Islet precursor cell (in vitro differentiated cells): ENCODE measurements around the gene FMN2.
"Not testable (repeated sequence)": the region's sequence is repeated elsewhere in the genome, so short reads cannot be mapped to it uniquely, and the experiment has no call there.

Source experiments
- DNase-seq: peaks from one replicate; pipeline ENCODE4 v3.0.0-alpha.2; 2018

FMN2 gene

DNA sequence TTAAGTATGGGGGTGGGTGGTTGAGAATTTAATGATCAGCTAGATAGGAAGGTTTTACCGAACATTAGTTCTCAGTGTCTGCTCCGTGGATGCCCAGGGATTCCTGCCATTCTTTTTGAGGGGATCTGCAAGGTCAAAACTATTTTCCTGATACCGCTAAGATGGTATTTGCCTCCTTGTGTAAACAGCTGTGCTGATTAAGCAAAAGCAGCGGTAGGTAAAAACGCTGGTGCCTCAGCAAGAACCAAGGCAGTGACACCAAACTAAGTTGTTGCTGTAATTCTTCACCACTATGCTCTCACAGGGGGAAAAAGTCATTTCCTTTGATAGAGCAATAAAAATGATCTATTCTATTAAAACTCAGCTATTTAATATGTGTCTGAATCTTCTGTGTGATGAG lies 229.0 kb downstream of the FMN2 start:
- DNase-seq, result no peak

DNA sequence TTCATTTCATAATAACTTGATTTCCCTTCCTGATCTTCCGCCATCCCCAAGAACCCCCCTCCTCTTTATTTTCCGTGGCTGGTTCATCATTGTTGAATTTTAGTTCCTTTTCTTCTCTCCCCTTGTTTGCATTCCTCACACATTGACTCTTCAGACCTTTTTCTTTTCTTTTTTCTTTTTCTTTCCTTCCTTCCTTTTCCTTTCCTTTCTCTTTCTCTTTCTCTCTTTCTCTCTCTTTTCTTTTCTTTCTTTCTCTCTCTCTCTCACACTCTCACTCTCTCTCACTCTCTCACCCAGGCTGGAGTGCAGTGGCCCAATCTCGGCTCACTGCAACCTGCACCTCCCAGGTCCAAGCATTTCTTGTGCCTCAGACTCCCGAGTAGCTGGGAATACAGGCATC lies 231.3 kb downstream of the FMN2 start:
- DNase-seq, result no peak

DNA sequence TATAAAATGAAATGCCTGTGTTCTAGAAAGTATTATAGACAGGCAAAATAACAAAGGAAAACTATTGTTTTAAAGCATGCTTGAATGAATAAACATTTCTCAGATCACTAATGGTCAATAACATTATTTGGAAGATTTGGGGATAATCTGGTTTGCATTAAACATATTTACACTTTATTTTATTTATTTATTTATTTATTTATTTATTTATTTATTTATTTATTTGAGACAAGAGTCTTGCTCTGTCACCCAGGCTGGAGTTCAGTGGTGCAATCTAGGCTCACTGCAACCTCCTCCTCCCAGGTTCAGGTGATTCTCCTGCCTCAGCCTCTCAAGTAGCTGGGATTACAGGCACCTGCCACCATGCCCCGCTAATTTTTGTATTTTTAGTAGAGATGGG lies 236.7 kb downstream of the FMN2 start:
- DNase-seq, result not testable (repeated sequence)

DNA sequence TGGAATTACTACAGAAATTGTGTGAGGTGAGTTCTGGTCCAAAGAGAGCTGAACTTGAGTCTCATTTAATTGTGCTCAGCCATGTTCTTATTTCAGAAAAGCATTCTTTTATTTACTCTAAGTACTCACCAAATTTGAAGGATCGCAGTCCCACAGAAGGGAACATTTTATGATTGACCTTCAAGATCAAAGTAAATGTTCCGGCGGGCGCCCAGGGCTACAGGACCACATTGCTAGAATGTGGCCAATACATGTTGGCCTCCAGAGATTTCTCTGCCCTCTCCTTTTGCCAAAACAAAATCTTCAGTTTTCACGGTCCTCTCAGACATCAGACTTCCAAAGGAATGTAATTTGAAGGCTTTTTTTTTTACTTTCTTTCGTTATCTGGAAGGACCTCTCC lies 237.8 kb downstream of the FMN2 start:
- DNase-seq, result no peak

DNA sequence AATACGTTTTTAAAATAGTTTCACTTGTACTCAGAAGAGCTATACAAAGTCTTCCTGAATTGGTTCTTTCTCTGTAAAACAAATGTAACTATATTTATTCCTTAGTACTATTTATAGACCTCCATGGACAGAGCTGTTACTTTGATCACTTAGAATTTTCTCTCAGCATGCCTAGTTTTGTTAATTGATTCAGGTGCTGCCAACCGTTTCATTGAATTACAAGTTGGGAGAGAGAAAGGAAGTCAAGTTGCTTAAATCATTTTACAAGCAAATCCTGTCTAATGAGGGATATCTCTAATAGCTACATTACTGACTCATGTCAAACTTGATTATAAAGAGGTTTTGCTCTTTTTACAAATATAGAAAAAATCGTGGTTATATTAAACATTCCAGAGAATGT lies 241.0 kb downstream of the FMN2 start:
- no peak for DNase-seq

DNA sequence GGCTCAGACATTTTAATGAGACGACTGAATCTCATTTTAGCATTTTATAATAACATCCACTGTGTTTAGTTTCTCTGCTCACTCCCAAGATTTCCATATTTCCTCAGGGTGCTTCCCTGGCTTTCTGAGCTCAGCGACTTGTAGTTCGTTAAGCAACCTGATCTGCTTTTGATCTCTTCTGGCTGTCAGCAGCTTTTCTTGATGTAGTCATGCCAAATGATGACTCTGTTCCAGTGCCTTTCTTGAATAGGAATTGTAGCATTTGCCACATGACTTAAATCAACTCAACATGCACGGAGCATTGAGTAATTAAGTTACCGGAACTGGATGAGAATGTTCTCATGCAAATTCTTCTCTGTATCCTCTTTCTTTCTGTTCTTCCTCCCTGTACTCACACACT lies 246.1 kb downstream of the FMN2 start:
- DNase-seq, result no peak

DNA sequence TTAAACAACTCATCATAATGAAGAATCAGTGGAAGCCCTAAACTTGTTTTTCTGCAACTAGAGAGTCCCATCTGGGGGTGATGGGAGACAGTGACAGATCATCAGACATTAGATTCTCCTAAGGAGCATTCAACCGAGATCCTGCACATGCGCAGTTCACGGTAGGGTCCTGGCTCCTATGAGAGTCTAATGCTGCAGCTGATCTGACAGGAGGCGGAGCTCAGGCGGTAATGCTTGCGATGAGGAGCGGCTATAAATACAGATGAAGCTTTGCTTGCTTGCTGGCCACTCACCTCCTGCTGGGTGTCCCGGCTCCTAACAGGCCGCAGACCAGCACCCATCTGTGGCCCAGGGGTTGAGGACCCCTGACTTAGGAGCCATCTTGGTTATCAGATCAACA lies 247.2 kb downstream of the FMN2 start:
- no peak for DNase-seq

DNA sequence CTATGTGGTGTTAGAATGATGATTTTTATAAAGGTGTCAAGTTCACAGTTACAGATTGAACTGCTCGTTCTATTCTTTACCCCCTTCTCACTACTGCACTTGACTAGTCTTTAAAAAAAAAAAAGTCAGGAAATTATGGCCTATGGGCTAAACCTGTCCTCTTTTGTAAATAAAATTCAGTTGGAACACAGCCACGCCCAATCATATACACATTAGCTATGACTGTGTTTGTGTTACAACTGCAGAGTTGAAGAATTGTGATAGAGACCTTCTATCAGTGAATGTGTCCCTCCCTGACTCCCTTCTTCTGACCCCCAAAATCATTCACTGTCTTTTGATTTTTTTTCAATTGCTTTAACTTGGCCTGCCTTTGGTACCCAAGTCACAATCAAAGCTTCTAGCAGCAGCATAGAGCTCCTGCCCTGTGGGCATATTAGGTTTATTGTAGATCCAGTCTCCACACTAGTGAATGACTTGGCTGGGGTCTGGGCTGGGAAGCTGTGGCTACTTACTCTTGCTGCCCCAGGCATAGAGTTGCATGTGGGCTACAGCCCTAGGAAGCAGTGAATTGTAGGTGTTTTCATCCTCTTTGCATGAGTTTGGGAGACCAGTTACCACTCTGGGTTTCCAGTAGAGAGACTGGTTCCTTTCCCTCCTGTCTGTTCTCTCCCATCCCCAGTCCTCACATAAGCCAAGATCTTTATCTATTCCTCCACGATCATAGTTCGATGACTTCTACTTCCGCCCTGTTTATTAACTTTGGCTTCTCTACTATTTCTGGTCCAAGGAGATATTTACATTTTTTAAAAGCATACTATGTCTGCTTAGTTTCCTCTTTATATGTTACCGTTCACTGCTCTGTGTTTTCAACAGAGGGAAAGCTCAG lies 249.9 kb downstream of the FMN2 start:
- peak; percentile 71 for DNase-seq

DNA sequence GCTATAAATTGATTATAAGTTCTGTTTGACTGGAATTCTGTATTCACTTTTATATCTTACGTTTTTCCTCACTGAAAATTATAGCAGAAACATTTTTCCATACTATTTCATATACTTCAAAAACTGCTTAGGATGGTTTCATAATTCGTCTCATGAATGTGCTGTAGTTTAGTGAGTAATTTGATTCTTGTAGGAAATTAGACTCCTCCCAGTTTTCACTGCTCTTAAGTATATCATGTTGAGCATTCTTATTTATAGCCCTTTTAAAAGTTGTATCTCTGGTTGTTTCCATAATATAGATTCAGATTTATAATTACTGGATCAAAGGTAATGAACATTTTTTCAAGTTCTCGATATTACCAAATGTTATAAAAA lies 250.6 kb downstream of the FMN2 start:
- DNase-seq, result no peak

DNA sequence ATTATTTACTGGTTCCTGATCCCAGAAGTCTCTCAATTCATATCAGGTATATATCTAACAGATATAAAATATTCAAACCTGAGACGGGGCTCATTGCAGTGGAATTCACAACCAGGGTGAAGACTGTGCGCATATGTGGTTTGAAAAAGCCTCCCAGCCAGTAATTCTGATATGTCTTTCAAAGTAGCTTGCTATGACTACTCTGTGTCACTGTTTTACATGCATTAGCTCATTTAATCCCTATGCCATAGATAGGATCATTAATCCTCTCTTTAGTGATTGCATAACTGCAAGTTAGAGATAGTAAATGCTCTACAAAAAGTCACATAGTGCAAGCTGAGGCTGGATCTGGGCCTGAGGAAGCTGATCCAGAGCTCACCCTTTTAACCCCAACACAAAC lies 251.4 kb downstream of the FMN2 start:
- no peak for DNase-seq

DNA sequence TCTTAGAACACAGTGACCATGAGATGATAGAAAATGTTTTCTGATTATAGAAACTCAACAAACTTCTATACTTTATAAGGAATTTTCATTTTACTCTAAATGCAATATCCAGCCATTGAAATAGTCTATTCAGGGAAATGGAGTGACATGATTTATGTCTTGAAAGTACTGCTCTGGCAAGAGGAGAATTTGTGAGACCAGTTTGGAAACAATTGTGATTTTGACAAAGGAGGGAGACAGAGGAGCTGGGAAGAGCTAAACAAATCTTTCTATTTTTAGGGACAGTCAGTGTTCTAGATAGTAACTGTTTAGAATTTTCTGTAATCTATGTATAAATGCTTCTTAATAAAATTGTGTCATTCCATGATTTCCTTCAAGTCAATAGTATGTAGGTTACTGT lies 252.3 kb downstream of the FMN2 start:
- DNase-seq, result no peak

DNA sequence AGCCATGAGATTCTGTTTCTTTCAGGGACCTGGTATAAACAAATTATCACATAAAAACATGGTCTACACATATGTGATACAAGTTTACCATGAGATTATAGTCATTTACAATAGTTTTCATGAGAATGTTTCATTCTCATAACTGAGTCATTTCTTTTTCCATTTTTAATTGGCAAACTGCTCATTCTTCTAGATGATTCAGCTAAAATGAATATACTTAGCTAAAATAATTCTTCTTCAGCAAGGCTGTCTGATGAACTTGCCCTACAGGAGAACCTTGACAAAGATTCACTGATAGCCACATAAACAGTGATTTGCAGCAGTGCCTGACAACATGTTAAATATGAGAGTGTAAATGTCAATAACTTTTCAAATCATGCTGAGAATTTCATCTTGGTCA lies 253.2 kb downstream of the FMN2 start:
- DNase-seq, result no peak

DNA sequence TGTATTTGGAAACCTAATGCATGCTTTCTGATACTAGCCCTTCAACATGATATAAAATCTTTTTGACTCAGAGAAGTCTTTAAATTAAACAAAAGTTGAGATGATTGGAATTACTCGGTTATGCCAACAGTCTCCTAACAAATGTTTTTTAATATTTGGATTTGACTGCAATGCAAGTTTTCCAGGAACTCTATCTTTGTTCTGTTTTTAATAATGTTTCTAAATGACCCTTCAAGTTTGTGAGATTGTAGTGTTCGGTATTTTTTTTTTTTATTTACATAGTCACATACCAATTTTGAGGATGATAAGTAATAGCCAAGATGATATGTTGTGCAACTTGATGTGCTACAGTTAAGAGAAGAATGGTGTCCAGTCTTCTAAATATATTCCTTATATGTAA lies 258.0 kb downstream of the FMN2 start:
- DNase-seq, result no peak

DNA sequence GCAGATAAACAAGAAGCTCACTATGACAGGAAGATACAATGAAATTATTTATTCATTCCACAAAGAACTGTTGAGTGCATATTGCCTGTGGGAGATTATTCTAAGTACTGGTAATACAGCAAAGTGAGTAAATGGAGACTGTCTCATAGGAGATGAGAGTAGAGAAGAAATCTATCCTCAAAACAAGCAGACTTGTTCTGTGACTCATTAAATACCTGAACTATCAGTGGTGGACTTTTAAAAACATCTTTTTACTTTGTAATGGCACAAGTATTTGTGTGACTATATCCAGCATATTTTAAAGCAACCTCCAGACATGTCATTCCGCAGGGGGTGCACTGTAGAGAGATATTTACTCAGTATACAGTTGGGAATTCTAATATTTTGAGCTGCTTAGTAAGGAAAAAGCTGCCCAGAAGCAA lies 259.2 kb downstream of the FMN2 start:
- no peak for DNase-seq

DNA sequence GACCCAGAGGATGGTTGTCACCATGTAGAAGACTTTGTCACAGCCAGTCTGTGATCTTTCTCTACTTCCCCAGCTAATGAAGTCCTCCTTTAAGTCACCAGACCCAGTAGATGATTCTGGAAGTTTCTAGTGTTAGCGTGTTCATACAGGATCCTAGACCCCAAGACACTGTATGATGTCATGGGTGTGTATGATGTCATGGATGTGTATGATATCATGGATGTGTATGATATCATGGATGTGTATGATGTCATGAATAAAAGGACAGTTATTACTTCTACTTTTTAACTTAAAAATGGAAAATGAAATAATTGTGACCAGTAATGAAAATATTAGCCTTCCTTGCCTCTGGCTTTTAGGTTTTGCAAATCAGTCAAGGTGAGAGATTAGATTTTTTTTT lies 260.0 kb downstream of the FMN2 start:
- no peak for DNase-seq

DNA sequence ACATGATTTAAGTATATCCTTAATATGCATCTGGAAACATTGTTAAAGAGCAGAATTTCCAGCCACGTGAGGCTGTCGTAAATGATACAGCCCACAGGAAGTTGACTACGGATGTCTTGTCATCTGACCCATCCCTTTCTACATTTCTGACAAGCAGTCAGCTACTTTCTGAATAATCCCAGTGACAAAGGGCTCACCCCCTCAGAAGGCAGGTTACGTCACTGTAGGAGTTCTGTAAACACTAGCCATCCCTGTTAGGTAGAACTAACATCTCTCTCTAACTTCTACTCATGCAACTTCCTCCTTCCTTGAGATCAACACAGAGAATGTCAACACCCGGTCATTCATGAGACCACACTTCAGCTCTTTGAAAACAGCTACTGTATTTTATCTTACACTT lies 261.1 kb downstream of the FMN2 start:
- no peak for DNase-seq

DNA sequence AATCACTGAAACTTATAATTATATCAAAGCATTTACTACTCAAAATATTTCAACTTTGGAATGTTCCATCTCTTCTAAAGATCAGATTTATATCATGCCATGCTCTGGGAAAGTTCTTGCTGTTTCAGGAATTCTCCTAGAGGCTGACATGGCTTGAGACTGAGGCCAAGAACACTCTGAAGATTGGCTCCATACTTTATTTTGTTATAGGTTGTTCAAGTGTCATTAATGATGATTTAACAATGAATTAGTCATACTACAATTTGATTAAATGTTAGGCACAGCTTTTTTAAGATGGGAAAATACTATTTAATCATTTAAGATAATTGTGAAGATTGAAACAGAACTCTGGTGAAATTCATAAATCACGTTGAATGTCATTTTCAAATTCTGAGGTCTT lies 264.9 kb downstream of the FMN2 start:
- DNase-seq, result no peak

DNA sequence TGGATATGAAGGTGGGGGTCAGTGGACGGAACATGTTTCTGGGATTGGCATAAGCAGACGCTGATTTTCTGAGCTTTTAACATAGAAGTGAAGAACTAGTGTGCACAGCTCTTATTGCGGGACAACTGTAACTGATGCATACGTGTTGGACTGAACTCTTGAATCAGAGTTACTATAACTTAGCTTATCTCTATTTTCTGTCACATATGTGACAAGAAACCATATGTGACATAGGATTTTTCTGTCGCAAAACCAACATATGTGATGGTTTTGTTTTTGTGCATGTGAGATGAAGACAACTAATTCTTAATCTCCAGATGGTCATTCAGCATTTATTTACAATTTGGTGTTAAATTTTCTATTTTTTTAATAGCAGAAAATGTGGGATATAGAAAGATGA lies 270.4 kb downstream of the FMN2 start:
- DNase-seq, result no peak

DNA sequence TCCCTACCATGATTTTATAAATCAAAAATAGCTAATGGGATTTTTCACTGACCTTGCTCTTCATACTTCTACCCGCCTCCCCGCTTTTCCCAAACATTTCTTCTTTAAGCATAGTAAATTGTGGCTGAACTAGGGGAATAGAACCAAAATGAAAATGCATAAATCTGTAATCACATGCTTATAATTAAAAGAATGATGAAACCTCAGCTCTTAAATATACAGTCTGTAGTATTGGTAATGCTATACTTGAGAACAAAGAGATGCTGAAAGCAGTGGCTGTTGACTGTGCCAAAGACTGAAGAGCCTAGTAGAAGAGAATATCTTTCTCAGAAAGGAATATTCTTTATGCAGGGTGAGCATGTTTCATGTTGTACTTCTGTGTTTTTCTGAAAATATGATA lies 271.1 kb downstream of the FMN2 start:
- DNase-seq, result no peak

DNA sequence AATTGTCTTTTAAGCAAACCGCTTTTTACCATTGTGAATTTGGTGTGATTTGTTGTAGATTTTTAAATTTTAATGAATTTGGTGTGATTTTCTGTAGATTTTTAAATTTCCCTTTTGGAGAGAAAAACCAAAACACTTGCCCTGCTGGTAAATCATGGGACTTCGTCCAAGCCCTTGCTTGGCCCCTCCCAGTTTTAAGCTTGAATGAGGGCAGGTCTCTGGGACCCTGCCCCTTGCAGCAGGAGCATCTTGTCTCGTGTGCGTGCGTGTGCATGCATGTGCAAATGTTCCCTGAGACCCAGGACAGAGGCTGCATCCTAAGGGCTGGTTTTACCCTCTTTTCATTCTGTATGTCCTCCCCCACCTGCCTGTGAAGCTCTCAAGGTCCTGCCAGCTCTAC lies 271.6 kb downstream of the FMN2 start:
- no peak for DNase-seq

DNA sequence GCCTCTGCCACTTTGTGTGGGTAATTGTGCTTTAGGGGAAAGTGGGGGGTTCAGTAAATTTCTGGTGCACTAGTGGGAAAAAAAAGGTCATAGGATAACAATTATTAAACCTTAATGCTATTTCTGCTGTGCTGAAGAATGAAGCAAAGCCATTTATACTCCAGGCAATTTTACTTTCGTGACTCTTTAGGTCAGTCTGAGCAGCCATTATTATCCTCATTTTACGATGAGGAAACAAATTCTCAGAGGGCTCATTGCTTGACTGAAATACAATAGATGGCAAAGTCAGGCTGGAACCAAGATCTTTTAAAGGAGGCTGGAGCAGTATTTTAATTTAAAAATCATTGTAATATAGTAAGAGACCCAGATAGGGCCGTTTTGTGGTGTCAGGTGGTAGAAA lies 272.2 kb downstream of the FMN2 start:
- no peak for DNase-seq

DNA sequence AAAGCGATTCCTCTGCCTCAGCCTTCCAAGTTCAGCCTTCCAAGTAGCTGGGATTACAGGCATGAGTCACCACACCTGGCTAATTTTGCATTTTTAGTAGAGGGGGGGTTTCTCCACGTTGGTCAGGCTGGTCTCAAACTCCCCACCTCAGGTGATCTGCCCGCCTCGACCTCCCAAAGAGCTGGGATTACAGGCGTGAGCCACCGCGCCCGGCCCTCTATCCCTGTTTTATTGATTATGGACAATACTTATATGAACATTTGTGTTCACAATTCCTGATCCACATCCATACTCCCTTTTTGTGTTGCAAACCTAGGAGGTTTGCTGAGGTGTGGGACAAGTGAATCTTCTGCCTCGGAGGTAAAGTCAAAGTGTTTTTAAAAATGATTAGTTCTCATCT lies 275.0 kb downstream of the FMN2 start:
- no peak for DNase-seq

DNA sequence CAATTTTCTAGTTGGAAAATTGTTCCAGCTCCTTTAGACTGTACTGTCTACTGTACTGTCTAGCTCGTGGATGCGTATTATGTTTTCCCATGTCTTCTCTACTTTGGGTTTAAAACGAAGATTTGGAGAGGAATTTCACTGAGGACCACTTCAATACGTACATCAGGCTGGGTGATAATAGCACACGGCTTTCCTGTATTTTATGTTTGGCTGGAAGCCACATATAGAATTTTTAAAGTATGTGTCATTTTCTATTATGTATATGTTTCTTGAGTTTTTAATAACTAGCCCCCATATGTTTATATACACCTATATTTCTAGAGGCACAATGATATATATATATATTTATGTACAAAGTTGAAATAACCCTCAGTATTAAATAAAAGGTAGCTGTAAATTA lies 293.9 kb downstream of the FMN2 start:
- no peak for DNase-seq

DNA sequence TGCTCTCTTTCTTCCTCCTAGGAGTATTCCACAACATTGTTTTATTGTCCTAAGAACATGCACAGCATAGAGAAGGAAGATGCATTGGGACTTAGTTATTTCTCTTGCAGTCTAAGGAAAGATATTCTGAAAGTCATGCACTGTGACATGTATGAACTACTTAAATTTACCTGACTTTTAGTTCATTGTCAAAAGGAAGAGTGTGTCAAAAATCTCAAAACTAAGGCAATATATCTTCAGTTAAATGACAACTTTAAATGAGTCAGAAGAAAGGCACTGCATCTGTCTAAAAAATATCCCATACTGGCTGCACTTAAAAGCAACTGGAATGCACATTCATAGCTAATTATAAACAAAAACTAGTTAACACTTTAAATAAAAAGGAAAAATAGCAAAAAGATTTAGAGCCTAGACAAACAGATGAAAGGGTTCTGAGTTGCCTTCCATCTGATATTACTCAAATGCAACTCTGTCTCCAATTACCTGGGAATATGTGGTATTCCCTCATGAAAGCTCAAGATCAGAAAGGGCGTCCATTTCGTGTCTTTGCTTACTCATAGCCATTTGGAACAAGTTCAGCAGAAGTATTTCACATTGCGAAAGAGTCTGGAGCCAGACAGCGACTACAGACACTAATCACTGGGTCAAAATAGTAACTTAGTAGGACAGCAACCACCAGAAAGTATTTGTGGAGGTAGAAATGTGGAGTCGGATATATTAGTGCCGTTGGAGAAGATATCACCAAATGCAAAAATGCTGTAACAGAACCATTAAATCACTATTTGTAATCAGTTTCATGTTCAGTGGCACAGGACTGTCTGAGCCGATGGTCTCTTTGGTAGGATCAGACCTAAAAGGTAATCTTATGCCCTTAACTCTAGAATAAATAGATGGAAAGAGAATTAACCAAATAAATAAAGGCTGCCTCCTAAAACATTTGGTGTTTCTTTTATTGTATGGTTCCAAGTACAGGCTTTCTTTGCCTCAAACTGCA lies 294.6 kb downstream of the FMN2 start:
- peak; percentile 73 for DNase-seq
